ENCODE results near the gene NDUFA11. TPM values are rescaled to one million over a fixed set of nuclear protein-coding genes. Genes with fewer than 3 reads are reported as not detected.

NDUFA11 gene
- total and polyA plus RNA-seq, 9 of the 15 experiments (the other 6 are each of a cell fraction or from before 2014, with no cell fraction given): 63.3 to 486 (median 274) TPM

GRCh38 chr19:5911366-5911765, 7.8 kb upstream of the NDUFA11 start (continued):
- TF ChIP-seq, protein P1, sequence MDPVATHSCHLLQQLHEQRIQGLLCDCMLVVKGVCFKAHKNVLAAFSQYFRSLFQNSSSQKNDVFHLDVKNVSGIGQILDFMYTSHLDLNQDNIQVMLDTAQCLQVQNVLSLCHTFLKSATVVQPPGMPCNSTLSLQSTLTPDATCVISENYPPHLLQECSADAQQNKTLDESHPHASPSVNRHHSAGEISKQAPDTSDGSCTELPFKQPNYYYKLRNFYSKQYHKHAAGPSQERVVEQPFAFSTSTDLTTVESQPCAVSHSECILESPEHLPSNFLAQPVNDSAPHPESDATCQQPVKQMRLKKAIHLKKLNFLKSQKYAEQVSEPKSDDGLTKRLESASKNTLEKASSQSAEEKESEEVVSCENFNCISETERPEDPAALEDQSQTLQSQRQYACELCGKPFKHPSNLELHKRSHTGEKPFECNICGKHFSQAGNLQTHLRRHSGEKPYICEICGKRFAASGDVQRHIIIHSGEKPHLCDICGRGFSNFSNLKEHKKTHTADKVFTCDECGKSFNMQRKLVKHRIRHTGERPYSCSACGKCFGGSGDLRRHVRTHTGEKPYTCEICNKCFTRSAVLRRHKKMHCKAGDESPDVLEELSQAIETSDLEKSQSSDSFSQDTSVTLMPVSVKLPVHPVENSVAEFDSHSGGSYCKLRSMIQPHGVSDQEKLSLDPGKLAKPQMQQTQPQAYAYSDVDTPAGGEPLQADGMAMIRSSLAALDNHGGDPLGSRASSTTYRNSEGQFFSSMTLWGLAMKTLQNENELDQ (CRISPR knock-in tag; IDR thresholded peaks at IDR 0.05; ENCODE audit: borderline replicate concordance): no peak

GRCh38 chr19:5910638-5910907, 7.0 kb upstream of the NDUFA11 start:
- no peaks in the 10 kb centered on the region for H4K20me1 ChIP-seq (replicated peaks; ENCODE audit: control insufficient read depth, insufficient read depth, low read length)
- POLR2A ChIA-PET: interaction anchor here (0.6 kb wide), 1 partner anchor 288 kb away, joined by 3 read pairs; the partner anchor contains the start of genes SAFB and SAFB2
- H3K4me3 ChIP-seq: no peak overlapping the region
- 100% methylated on average over 1 of the region's 1 CpG for WGBS (ENCODE audit: insufficient coverage, low coverage, missing lambda C conversion rate)
- in situ Hi-C loops (cut with MboI) (no loop called here), intact Hi-C loops (cut with micrococcal nuclease) (no loop called here)
- TF ChIP-seq MXI1 (IDR thresholded peaks at IDR 0.05; ENCODE audit: low read depth, low read length): no peak
- TF ChIP-seq SIRT6 (IDR thresholded peaks at IDR 0.05; ENCODE audit: low read depth, low read length): no peak
- no peak for TF ChIP-seq NFATC3 (IDR thresholded peaks at IDR 0.05)
- no peak for TF ChIP-seq TEAD4 (IDR thresholded peaks at IDR 0.05; ENCODE audit: low read length)
- TF ChIP-seq TEAD4 (CRISPR knock-in tag; IDR thresholded peaks at IDR 0.05; ENCODE audit: borderline replicate concordance): no peak
- no peak for TF ChIP-seq ZNF324 (CRISPR knock-in tag; IDR thresholded peaks at IDR 0.05)
- H3K79me2 ChIP-seq (ENCODE audit: control insufficient read depth, insufficient read depth, low read length): no peaks in the 10 kb centered on the region
- FAIRE-seq (no peak), ATAC-seq (no peak), DNase-seq (ENCODE audit: extremely low read depth in 1 of 4, low spot score in 3 of 4) (no peak)
- no peaks in the 10 kb centered on the region for H3K9me3 ChIP-seq (replicated peaks; ENCODE audit: control insufficient read depth, insufficient read depth, low read depth, low read length)
- H3K27ac ChIP-seq (ENCODE audit: extremely low read depth, low read depth, low read length): no peak overlapping the region
- CTCF ChIA-PET (ENCODE audit: low intra/inter-chr PET ratio): no interaction called here
- H3K27me3 ChIP-seq (ENCODE audit: control insufficient read depth in 2 of 2, insufficient read depth in 2 of 2, low read length in 2 of 2): no peaks in the 10 kb centered on the region
- H3K9ac ChIP-seq (ENCODE audit: insufficient read depth in 1 of 2, low read depth in 2 of 2, low read length in 2 of 2): no peak overlapping the region
- no peaks in the 10 kb centered on the region for H3K9me1 ChIP-seq (ENCODE audit: control insufficient read depth, insufficient read depth, low read length)
- peaks cover 16% of the 10 kb centered on the region; the same call in 1 of the 3 replicates for H3K36me3 ChIP-seq (ENCODE audit: control insufficient read depth, insufficient read depth, low read length)
- H3K4me1 ChIP-seq (replicated peaks in 1 of 2; ENCODE audit: control insufficient read depth in 2 of 2, insufficient read depth in 2 of 2, low read length in 2 of 2): peaks cover 0 to 22% of the 10 kb centered on the region in 2 experiments; a peak in 2 of 5 replicates
- H3K4me2 ChIP-seq (ENCODE audit: insufficient read depth, low read length): no peak overlapping the region
- H2AFZ ChIP-seq (ENCODE audit: low read depth, low read length): no peak overlapping the region
- BruUV-seq (replicated peaks): no TSS peak

Data from K562 (cell line).